ENCODE measurements around the gene SEMA5B. TPM values are rescaled to one million over a fixed set of nuclear protein-coding genes. Genes with fewer than 3 reads are reported as not detected.

Gene SEMA5B
- total RNA-seq, 1 donor from 2014 or later = 1.7 TPM

DNA sequence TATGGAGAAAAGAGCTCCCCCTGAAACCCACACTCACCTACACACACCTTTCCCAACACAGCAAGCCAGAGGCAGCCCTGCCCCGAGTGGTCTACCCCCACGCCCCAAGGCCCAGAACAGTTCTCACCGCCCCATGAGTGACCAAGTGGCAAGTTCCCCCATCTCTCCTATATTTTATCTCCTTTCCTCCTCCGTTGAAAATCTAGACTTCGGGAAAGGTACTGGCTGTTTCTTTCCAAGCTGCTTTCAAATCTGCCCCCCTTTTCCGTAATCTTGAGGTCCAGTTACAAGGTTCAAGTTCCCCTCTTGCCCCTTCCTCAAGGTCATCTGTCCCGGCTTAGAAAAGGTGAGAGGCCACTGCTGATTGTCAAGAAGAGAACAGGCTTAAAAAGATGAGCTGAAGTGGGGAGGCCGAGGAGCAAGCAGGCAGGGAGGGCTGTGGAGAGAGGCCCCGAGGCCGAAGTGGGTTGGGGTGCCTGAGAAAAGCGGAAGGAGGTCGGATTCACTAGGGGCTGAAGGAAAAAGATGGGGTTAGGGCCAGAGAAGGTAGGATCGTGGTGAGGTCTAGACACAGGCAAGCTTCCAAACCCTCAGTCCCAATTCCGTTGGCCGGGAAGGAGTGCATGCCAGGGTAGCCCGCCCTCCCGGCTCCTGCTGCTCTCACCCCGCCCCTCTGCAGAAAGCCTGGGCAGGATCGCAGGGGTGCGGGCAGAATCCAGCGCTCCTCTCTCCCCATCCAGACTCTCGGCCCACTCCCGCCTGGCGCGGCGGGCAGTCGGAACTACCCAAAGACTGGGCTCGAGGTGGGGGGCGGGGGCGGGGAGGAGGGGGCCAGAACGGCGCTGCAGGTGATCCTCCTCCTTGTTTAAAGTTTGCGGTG is 1.7 kb downstream of the SEMA5B start:
- no peak for DNase-seq (ENCODE audit: low spot score)

DNA sequence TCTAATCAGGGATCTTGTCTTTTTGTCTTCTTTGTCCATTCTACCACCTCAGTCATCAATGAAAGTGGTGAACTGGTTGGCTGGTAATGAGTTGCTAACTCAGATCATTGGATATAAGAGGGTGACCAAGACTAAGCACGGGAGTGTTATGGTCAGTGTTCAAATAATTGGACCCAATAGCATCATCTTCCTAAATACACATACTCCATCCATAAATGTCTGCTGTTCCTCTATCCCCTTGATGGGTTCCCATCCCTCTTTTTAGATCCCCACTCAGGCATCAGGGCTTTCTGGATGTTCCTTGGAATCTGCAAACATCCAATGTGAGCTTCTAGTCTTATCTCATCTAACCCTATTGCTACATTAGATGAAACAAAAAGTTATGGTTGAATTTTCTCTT is 3.5 kb downstream of the SEMA5B start:
- no peak for DNase-seq (ENCODE audit: low spot score)

DNA sequence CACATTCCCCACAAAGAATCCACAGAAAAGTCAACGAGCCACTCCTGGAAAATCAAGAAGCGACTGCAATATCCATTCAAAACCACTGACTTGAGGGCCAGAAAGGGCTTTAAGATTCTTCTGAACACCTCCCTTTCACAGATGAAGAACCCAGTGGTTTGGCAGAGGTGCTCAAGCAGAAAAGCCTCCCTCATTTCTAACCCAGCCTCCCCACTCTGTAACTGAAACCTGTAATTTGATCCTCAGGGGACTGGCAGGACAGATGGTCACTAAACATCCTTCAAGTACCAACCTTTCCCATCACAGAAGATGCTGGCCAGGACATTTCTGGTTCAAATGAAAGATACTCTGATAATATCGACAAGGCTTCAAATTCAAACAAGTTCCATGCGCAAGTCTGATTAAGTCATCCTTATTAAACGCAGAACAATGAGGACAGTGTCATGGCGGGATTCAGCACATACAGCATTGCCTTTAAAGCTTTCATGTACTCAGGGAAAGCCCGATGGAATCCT is 5.5 kb downstream of the SEMA5B start:
- DNase-seq (ENCODE audit: low spot score) = no peak

DNA sequence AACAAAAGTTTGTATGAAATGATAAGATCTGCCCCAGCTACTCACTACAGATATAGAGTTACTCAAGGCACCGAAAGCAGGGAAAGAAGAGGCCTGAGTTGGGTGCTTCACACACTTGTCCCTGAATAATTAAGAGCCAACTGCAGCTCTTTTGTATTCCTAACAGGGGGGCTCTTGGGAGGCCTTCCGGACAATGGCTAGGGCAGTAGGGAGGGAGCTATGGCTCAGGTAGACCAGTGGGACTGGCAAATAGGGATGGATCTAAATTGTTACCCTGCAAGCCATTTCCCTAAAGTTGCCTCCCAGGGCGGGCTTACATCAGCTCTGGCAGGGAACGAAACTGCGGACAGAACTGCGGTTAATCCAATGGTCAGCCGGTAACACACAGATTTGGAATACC is 6.2 kb downstream of the SEMA5B start:
- no peak for DNase-seq (ENCODE audit: low spot score)

DNA sequence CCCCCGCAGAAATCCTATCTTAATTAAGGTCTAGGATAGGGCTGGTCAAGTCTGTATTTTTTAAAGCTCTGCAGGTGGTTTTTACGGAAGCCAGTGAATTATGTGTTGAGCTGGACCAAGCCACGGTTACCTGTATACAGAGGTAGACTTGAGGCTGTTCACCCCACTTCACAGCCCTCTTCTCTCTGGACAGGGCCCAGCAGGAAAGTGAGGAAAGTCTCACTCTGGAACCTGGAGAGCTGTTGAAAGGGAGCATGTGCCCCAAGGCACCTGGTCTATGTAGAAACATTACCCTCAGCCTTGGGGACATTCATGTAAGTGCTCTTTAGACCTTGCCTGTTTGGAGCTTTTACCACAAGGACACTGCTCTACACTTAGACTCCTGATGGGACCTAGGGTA is 6.9 kb downstream of the SEMA5B start:
- no peak for DNase-seq (ENCODE audit: low spot score)

DNA sequence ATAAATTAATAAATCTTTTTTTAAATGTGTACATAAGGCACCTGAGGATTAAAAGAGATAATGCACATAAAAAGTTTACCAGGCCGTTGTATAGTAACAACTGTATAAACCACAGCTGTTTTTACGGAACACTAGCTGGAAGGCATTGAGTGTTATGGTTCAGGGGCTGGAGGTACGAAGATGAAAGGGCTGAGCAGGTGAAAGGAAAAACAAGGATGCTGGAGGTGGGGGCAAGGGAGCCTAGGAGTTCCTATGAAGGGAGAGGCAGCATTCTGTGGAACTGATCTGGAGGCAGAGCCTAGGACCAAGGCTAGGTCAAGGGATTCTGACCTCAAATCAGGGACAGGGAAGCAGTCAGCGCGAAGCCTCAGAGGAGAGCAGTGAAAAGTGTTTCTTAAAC is 8.0 kb downstream of the SEMA5B start:
- no peak for DNase-seq (ENCODE audit: low spot score)

DNA sequence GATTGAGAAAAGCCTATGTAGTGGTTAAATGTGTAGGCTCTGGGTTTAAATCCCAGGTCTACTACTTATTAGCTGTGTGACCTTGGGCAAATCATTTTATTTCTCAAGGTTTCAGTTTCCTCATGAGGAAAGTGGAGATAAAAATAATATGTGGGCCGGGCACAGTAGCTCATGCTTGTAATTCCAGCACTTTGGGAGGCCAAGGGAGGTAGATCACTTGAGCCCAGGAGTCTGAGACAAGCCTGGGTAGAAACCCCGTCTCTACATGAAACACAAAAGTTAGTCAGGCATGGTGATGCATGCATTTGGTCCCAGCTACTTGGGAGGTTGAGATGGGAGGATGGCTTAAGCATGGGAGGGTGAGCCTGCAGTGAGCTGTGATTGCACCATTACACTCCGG is 8.4 kb downstream of the SEMA5B start:
- no peak for DNase-seq (ENCODE audit: low spot score)

DNA sequence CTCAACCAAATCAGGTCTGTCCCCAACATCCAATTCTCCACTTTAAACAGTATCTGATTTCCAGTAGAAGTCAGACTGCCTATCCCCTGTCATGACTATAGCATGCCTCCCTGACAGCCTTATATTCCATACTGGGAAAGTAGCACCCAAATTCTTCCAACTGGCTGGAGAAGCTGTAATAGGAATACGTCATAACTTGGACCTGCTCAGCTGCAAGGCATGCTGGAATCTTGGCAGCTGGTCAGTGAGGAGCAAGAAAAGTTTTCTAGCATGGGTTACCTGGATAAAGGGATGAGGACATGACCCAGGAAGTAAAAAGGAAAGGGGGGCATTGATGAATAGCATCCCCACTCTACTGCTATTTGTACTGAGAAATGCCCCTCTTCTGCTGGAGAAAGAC is 8.9 kb downstream of the SEMA5B start:
- no peak for DNase-seq (ENCODE audit: low spot score)

DNA sequence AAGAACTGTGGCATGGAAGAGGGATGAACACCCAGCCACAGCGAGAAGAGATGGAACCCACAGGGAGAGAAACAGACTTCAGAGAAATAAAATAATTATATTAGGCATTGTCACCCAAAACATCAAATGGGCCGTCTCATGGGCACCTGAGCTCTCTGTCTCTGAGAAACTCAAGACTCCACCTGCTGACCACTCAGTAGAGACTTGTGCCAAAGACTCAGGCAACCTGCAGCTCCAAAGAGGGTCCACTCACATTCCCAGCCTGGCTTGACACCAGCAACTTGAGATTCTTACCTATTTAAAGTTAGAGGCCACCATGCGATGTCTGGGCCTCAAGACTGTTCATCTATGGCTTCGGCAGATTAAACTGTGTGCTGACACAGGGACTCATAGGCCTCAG is 12.0 kb downstream of the SEMA5B start:
- no peak for DNase-seq (ENCODE audit: low spot score)

DNA sequence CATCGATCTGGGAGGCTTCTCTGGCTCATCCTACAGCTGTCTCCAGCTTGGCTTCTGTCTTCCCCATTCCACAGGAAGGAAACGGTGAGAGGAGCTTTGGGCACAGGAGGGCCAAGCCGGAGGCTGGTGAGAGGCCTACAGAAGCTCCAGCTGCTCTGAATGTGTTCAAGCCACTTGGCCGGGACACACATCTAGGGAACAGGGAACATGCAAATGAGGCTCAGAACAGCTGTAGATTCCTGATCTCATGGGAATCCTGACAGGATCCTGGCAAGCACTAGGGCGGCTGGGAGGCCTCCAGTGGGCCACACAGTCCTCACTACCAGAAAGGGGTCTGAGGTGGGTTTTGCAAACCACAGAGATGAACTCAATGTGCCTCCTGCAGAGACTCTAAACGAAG is 13.7 kb downstream of the SEMA5B start:
- no peak for DNase-seq (ENCODE audit: low spot score)

DNA sequence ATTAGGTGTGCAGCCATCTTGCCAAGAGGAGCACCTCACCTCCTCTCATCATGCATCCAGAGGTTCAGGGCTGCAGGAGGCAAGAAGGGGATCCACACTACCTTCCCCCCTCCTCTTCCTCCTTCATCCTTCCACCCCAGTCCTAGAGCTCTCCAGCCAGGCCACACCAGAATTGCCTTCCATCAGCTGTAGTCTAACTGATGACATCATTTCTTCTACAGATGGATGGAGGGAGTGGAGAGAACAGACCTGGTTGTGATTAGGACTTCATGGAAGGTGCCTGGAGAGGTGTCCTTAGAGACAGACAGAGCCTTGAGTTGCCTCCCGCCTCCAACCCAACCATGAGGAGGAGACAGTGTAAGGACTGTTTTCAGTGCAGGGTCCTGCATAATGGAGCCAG is 14.9 kb downstream of the SEMA5B start:
- no peak for DNase-seq (ENCODE audit: low spot score)

DNA sequence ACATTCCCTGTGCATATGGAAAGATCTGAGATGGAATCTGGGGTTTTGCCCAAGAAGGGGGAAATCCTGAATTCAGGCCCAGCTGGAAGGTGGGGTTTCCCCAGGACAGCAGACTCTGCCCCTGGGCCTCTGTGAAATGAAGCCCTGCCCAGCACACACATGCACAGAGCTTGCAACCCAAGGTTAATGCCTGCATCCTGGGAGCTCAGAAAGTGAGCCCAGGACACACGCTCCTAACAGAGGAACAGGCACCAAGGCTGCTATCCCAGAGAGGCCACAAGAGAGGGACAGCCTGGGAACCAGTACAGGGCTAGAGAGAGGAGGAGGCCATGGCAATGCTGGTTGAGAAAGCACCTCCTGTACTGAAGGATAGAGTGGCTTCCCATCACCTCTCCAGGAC is 16.1 kb downstream of the SEMA5B start:
- no peak for DNase-seq (ENCODE audit: low spot score)

DNA sequence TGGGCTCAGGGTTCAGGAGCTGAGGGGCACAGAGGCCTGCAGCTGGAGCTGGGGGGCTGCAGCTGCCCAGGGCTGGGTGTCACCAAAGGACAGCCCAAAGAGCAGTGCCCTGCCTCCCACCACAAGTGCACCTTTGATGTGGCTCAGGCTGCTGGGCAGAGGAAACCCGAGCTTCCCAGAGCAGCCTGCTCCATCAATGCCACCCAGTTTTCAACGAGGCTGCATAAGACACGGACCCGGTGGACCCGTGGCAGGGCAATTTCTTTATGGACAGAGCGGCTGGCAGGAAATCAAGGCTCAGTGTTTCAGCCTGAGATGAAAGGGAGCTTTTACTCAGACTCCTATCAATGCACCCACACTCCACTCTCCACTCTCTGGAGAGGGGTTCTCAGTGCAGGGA is 18.7 kb downstream of the SEMA5B start:
- no peak for DNase-seq (ENCODE audit: low spot score)

DNA sequence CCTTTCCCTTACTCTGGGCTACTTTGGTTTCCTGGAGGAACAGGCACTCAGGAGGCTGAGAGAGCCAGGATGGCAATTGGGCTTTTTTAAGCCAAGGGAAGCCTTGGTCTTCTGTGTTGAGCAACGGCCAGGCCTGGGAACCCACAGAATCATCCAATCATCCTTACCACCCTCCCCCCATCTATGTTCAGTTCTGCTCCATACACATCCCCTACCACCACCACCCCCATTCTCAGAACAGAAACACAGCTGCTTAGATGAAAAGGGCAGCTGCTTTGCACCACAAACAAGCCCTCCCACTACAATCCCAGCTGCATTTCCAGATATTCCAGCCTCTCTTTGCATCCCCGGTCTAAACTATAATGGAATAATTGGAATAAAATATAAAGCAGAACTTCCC is 21.0 kb downstream of the SEMA5B start:
- no peak for DNase-seq (ENCODE audit: low spot score)

DNA sequence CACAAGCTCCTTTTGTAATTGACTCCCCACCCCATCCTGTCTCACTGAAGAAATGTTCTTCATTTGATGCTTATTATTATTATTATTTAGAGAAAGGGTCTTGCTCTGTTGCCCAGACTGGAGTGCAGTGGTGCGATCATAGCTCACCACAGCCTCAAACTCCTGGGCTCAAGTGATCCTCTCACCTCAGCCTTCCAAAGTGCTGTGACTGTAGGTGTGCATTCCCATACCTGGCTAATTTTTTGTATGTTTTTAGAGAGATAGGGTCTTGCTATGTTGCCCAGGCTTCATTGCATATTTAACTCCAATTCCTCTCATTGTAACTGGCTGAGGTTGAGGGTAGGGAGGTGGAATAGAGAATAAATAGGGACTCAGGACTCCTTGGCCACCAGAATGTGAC is 22.3 kb downstream of the SEMA5B start:
- no peak for DNase-seq (ENCODE audit: low spot score)

DNA sequence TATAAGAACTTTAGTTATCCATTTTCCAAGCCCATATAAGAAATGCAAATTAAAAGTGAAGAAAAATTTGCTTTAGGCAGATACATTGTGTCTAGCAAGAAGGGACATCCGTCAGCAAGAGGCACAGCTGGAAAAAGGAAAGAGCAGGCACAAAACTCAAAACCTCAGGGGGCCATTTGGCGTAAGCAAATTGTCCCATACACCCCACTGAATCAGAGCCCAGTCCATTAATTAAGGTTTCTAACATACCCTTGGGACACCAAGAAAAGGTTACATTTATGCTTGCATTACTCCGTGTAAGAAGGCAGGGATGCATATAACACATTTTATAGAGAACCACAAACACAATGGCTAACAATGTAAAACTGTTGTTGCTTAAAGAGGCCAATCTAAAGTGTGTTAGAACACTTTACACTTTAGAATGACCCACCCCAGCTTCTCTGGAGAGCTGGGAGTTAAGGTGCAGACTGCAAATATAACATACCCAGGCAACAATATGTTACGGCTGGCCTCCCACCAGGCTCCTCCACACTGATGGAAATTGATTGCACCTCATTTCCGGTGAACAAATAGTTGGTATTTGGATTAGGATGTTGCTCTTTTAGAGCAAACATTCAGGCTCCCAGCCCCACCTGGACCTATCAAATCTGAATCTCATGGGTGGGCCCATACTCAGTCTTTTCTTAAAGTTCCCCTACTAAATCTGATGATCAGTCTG is 23.2 kb downstream of the SEMA5B start:
- no peak for DNase-seq (ENCODE audit: low spot score)

DNA sequence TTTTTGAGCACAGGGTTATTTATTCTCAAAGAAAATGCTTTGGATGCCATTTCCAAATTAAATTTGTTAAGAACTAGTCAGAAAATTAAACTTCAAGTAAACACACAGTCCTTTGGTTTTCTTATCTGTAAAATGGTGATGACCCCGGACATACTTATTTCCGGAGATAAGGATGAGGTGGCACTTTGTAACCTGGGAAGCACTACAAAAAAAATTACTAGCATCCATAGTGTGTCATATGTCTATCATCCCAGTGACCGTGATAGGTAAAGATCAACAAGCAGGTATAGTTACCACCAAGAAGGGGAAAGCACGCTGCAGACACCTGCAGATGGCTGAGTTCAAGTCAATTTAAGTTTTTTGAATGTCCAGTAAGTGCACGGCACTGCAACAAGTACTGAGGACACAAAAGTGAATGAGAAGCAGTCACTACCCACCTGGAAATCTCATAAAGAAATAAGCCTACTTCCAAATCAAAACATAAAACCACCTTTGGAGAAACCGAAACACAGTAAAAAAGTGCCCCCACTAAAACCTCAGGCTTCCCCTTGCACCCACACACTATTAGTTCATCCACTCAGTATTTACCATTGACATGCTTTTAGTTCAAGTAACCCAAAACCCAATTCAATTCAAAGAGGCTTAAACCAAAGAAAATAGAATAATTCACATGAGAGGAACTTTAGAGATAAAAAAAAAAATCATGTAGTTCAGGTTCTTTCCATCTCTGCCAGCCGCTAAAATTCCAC is 24.6 kb downstream of the SEMA5B start:
- DNase-seq (ENCODE audit: low spot score) = no peak

DNA sequence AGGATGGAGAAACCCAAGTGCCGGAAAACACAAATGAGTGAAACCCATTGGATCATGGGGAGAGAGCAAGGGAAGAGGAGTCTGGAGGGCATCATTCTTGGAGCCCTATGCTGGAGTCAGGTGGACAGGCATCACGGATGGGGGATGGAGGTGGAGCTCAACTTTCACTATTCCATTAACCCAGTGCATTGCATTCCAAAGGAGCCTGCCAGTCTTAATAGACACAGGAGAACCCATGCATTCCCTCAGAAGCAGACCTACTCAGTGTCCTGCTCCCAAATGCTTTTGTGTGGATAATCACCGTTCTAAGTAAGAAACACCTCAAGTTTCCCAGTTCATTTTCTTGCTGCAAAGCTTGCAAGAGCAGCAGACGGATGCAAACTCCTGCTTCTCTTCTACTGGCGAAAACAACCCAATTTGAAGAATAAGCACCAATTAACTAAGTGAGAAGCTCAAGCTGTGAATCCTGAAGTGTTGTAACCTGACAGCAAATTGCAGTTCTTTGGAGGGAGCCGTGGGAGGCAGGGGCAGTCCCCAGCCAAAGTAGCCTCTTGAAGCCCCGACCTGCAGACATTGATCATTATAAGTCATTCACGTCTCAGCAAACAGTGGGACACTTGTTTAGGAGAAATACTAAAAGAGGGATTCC is 25.3 kb downstream of the SEMA5B start:
- DNase-seq (ENCODE audit: low spot score) = no peak

DNA sequence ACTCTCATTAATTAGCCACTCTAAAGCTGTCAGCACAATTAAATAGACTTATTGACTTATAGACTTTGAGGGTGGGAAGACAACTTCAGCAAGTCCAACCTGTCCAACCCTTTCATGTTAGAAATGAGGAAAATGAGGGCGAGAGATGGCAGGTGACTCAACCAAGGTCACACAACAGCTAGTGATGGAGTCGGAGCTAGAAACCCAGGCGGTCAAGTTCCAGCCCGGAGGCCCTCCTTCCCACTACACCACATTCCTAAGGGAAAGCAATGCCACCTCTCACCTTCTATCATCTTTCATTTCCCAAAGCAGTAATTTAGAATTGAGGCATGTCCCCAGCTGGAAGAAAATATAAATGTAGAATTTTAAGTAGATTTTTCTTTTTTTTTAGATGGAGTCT is 28.7 kb downstream of the SEMA5B start:
- no peak for DNase-seq (ENCODE audit: low spot score)

DNA sequence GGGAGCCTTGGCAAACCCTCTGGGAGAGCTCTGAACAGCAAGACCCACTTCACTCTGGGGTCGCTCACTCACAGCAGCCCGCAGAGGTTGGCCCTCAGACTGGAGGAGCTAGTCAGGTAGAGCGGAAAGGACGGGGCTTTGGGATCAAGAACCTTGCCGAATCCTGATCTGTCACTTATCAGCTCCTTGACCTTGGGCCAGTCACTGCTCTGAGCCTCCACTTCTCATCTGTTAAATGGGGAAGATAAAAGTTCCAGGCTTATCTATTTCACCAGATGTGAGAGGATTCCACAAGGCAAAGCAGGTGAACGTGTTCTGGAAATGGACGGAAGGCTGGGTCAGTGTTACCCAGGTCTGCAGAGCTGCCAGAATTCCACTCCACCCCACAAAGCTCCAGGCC is 29.4 kb downstream of the SEMA5B start:
- no peak for DNase-seq (ENCODE audit: low spot score)

DNA sequence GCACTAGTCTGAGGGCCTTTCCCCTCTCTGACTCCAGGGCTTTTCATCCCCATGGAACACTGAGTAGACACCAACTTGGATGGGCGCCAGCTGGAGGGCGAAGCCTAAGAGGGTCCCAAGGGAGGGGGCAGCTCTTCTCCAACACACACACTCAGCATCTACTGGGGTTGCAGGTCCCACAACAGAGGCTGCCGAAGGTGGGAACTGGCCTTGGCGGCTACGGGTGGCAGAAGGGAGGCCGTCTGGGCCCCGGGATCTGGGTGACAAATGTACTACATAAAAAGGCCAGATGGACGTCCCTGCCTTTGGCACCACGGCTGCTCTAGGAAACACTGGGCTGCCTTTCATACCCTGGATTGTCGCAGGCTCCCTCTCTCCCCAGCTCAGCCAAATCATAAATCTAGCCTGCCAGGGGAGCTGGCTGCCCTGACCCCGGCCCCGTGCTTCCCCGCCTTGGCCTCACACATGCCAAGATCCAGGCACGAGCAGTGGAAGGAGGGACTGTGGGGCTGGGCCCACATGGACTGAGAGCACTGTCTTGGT is 31.5 kb downstream of the SEMA5B start:
- DNase-seq (ENCODE audit: low spot score) = no peak

DNA sequence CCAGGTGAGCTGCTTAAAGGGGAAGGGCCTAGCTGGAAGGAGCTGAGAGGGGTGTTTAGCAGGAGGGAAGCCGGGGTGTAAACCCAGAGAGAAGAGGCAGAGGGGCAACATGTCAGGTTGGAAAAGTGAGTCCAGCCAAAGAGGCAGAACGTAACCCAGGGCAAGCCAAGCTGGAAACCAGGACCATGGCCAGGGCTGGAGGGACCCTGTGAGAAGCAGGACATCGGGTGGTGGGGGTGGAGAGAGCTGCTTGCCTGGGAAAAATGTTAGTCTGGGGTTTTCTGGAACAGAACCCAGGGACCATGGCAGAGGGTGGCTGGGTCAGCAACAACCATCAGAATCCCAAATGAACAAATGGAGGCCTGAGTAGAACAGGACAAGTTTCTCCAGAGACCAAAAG is 32.6 kb downstream of the SEMA5B start:
- DNase-seq (ENCODE audit: low spot score) = no peak

Data from mucosa of gallbladder (tissue), 1 donor.